Activated naive CD4-positive, alpha-beta T cell treated with anti-CD3 and anti-CD28 coated beads, Interleukin-2, amount 50 U/mL, for 72 hours (primary cell): ENCODE data around the gene BCAP29. TPM values are rescaled to one million over a fixed set of nuclear protein-coding genes. Genes with fewer than 3 reads are reported as not detected.
"Not testable (repeated sequence)": the region's sequence is repeated elsewhere in the genome, so short reads cannot be mapped to it uniquely, and the experiment has no call there.

Experiments used
- ATAC-seq, 2 donors: fragments of 150-1000 bp; cut with Tn5 transposase; 2 replicates each; pipeline ENCODE4 v1.10.0; 2021; ENCODE audit warnings: mild to moderate bottlenecking in 2 of 2, moderate library complexity in 2 of 2
- DNase-seq, 2 donors: peaks; one replicate each; pipeline ENCODE4 v3.0.0; 2021 to 2022; ENCODE audit warnings: low spot score in 2 of 2
- H3K27ac Mint-ChIP-seq, 2 donors: one replicate each; pipeline ENCODE4 v1.8.0; 2022; ENCODE audit warnings: mild to moderate bottlenecking in 2 of 2, mixed read lengths in 2 of 2
- H3K36me3 Mint-ChIP-seq, 2 donors: one replicate each; pipeline ENCODE4 v1.8.0; 2022; ENCODE audit warnings: mixed read lengths in 2 of 2
- H3K9me3 Mint-ChIP-seq, 2 donors: one replicate each; pipeline ENCODE4 v1.8.0; 2022; ENCODE audit warnings: mixed read lengths in 2 of 2
- total RNA-seq, 2 donors: library from RNA; stranded (reverse); gene quantifications; one replicate each; pipeline ENCODE4 v1.2.3, GENCODE V29; 2022

BCAP29 gene
- total RNA-seq = 10 to 100 TPM; 19.5 to 23.3 TPM

- ATAC-seq = peak; percentile 97 to 98
- peak within 1 kb of the TSS; percentile 78 to 92 for H3K27ac Mint-ChIP-seq
- no peaks in the 10 kb centered on the region for H3K9me3 Mint-ChIP-seq
- peak; percentile 71 to 74 for DNase-seq
- peaks cover under 1 to 7% of the 10 kb centered on the region in 2 donors for H3K36me3 Mint-ChIP-seq
Observed at GRCh38 chr7:107579885-107580715, at the start of gene BCAP29. BCAP29 (plus strand) TSS chr7:107580246; CDS start chr7:107580773, 527 bp downstream.

GRCh38 chr7:107530751-107531150 lies 49.3 kb upstream of the BCAP29 start:
- DNase-seq (no peak), ATAC-seq (no peak)
- Mint-ChIP-seq H3K9me3 (peaks cover 6 to 9% of the 10 kb centered on the region in 2 donors), H3K27ac (no peak overlapping the region), H3K36me3 (peaks cover 16 to 39% of the 10 kb centered on the region in 2 donors)

DNA sequence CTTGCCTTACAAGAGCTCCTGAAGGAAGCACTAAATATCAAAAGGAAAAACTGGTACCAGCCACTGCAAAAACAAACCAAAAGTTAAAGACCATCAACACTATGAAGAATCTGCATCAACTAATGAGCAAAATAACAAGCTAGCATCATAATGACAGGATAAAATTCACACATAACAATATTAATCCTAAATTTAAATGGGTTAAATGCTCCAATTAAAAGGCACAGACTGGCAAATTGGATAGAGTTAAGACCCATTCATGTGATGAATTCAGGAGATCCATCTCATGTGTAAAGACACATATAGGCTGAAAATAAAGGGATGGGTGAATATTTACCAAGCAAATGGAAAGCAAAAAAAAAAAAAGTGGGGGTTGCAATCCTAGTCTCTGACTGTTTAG lies 45.9 kb upstream of the BCAP29 start:
- Mint-ChIP-seq H3K36me3 (peaks cover 14 to 46% of the 10 kb centered on the region in 2 donors), H3K9me3 (peaks cover 6 to 9% of the 10 kb centered on the region in 2 donors), H3K27ac (no peak overlapping the region)
- ATAC-seq (no peak), DNase-seq (no peak)

GRCh38 chr7:107537228-107537627 lies 42.8 kb upstream of the BCAP29 start:
- H3K27ac Mint-ChIP-seq, H3K9me3 Mint-ChIP-seq, DNase-seq, ATAC-seq: not testable (repeated sequence)
- peaks cover 19 to 53% of the 10 kb centered on the region in 2 donors for H3K36me3 Mint-ChIP-seq

DNA sequence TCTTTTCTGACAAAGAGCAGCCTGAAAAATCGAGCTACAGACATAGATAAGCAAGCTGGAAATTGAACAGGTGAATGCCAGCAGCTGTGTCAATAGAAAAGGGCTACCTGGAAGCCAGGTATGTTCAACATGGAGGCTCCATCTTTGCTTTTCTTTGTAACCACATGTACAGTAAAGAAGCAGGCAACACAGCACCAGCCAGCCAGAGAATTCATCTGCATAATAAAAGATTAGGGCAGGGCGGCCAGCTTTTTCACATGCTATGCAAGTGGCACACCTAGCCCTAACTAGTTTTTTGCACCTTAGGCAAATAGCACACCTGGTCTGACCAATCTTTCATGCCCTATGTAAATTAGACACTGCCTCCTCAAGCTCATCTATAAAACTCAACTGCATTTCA lies 42.0 kb upstream of the BCAP29 start:
- H3K36me3 Mint-ChIP-seq = peaks cover 22 to 52% of the 10 kb centered on the region in 2 donors
- ATAC-seq = no peak
- no peak for DNase-seq
- H3K9me3 Mint-ChIP-seq = peaks cover 6 to 9% of the 10 kb centered on the region in 2 donors
- no peak overlapping the region for H3K27ac Mint-ChIP-seq

- Mint-ChIP-seq H3K27ac (no peak overlapping the region), H3K9me3 (peaks cover 13 to 15% of the 10 kb centered on the region in 2 donors), H3K36me3 (peaks cover 49 to 55% of the 10 kb centered on the region in 2 donors)
- no peak for DNase-seq
- ATAC-seq = no peak
Observed at GRCh38 chr7:107543338-107543993, 36.6 kb upstream of the BCAP29 start.

GRCh38 chr7:107544848-107545591 lies 35.0 kb upstream of the BCAP29 start:
- DNase-seq (no peak), ATAC-seq (no peak)
- peaks cover 47 to 53% of the 10 kb centered on the region in 2 donors for H3K36me3 Mint-ChIP-seq
- H3K27ac Mint-ChIP-seq = no peak overlapping the region
- peaks cover 13 to 20% of the 10 kb centered on the region in 2 donors for H3K9me3 Mint-ChIP-seq

- DNase-seq = no peak
- no peak for ATAC-seq
- Mint-ChIP-seq H3K9me3 (peaks cover 0 to 11% of the 10 kb centered on the region in 2 donors), H3K27ac (no peak overlapping the region), H3K36me3 (peaks cover 22 to 28% of the 10 kb centered on the region in 2 donors)
Observed at GRCh38 chr7:107551936-107552335, 28.1 kb upstream of the BCAP29 start.

- ATAC-seq (peak; percentile 62 to 90), DNase-seq (no peak)
- Mint-ChIP-seq H3K27ac (no peak overlapping the region), H3K9me3 (no peaks in the 10 kb centered on the region), H3K36me3 (peaks cover 6 to 8% of the 10 kb centered on the region in 2 donors)
Observed at GRCh38 chr7:107555893-107556292, 24.2 kb upstream of the BCAP29 start.

DNA sequence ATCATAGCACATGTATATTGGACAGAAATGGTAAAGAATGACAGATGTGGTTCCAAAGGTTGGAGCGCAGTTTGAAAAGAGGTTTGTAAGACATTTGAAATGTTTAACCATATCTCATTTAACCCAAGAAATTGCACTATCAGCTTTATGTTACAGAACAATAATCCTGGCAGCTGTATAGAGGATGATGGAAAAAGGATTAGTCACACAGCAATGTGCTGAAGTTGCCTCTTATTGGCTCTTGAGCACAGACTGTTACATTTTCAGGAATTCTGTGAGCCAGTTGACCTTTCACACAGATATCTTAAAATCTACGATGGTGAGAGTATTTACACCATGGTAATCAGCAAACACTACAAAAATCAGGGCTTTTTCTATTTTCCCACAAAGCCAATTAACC lies 20.2 kb upstream of the BCAP29 start:
- ATAC-seq (no peak), DNase-seq (no peak)
- H3K9me3 Mint-ChIP-seq = no peaks in the 10 kb centered on the region
- peak overlapping the region in 1 of 2 donors; percentile 53 for H3K27ac Mint-ChIP-seq
- peaks cover 0 to 16% of the 10 kb centered on the region in 2 donors for H3K36me3 Mint-ChIP-seq

DNA sequence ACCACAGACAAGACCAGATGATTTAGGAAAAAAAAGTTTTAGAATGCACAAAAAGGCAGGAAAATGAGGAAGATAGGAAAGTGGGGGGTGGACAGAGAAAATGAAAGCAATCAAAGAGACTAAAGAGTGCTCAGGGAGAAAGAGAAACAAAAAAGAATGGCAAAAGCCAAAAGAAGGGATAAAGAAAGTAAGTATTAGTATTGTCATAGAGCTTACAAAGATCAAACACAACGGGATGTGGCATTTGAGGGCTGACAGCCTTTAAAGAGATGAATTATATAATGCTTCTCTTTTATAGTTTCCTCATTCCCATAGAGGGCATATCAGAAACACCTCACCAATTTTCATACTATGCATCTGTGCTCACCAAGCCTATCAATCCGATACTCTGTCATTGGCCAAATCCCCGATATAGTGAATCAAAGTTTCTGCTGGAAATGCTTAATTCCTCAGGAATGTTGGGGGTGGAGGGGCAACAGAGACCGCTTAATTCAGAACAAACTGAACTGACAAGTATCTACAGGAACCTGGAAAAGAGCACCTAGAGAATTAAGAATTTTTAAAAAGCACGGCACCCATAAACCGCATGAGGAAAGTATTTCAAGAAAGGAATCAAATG lies 19.0 kb upstream of the BCAP29 start:
- ATAC-seq = peak in 1 of 2 donors; percentile 32
- Mint-ChIP-seq H3K9me3 (no peaks in the 10 kb centered on the region), H3K36me3 (peaks cover 0 to 16% of the 10 kb centered on the region in 2 donors), H3K27ac (peak overlapping the region in 1 of 2 donors; percentile 53)
- no peak for DNase-seq

- Mint-ChIP-seq H3K27ac (peak overlapping the region; percentile 87 to 97), H3K9me3 (no peaks in the 10 kb centered on the region), H3K36me3 (peaks cover 0 to 12% of the 10 kb centered on the region in 2 donors)
- ATAC-seq (peak; percentile 60 to 75), DNase-seq (no peak)
Observed at GRCh38 chr7:107563081-107563774, 16.8 kb upstream of the BCAP29 start.

DNA sequence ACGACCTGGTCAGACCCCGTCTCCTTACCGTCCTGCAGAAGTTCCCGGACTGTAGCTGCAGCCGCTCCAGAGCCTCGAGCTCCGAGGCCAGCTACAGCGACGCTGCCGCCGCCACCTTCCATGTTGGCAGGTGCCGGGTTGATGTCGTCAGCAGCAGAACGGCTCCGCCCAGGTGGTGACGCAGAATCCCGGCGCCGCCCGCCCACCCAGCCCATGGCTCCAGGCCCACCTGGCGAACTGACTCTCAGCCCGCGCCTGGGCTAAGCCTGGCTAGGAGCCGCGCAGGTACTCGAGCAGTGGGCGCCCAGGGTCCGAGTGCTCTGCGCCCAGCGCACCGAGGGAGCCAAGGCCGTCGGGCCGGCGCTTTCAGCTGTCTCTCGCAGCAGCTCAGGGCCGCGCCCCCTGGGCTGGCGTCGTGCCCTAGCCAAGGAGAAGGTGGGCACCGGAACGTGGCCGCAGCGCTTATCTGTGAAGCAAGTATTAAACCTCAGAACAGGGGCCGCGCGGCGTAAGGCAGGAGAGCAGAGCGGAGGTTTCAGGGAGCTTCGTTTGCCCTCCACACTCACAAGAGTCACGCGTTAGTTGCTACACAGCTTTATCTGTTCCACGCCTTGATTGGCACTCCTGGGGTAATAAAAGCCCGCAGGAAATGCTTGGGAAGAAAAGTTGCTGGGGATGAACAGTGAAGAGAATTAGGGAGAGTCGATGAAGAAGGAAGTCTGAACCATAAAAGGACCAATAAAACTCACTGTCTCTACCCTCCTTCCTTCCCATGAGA lies 16.1 kb upstream of the BCAP29 start, which contains the start of the genes COG5 and DUS4L:
COG5 (minus strand) TSS at position 146 of the 778 bp plus-strand sequence; CDS start at position 122, 24 bp downstream.
DUS4L (plus strand) TSS at position 197 of the 778 bp plus-strand sequence. CDS start 3,100 bp downstream, outside the sequence.
- peaks cover 0 to 12% of the 10 kb centered on the region in 2 donors for H3K36me3 Mint-ChIP-seq

DNA sequence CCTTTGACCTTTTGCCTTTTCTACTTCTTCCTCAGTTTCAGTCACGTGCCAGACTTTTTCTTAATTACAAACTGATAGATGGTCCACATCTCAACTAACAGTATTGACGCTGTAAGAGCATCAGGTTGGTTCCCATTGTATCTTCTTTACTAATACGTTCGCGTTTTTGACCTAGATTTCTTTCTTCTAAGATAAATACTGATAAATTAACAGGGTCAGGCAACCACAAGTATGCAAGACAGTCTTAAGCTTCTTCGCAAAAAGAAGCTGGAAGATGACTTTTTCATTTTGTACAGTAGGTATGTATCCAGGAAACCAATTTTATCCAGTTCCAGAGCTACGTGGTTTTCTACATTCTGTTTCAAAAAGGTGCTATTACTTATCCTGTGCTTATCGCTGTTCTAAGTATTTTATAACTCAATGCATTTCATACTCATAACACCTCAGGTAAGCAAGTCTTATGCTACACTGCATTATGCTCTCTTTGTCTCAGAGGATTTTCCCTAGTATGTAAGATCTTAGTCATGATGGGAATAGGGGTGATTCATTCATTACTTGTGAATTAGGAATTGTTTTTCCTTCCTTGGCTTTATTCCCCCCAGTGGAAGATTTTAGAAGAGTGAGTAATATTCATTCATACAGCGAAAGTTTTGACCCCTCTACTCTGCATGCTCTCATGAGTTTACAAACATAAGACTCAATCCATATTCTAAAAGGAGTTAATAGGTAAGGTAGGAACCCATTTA lies 15.3 kb upstream of the BCAP29 start:
- H3K9me3 Mint-ChIP-seq = no peaks in the 10 kb centered on the region
- H3K27ac Mint-ChIP-seq = peak overlapping the region; percentile 97
- DNase-seq (no peak), ATAC-seq (peak in 1 of 2 donors; percentile 12)
- peaks cover 0 to 12% of the 10 kb centered on the region in 2 donors for H3K36me3 Mint-ChIP-seq

More for the DNA sequence above, 16.1 kb upstream of the BCAP29 start, which contains the start of the genes COG5 and DUS4L:
- ATAC-seq (peak; percentile 90 to 95), DNase-seq (peak; percentile 79 to 80)
- Mint-ChIP-seq H3K9me3 (no peaks in the 10 kb centered on the region), H3K27ac (peak within 1 kb of the TSS; percentile 97)
